Measurements from ENCODE around the gene ABITRAM. TPM values are rescaled to one million over a fixed set of nuclear protein-coding genes. Genes with fewer than 3 reads are reported as not detected.

ABITRAM gene
- total and polyA plus RNA-seq, 2 of the 13 experiments (the other 11 are each of a cell fraction or from before 2014, with no cell fraction given) = 10.2 to 21.6 TPM

GRCh38 chr9:108889649-108890067, 44.5 kb upstream of the ABITRAM start:
- FAIRE-seq (peak; percentile 70), ATAC-seq (peak; percentile 46), DNase-seq (ENCODE audit: low spot score) (peak; percentile 80)
- in situ Hi-C loops (cut with HindIII; ENCODE audit: extremely low pct_ligation_motif_present, low pct_unique_long_range_greater_than_20kb) (loop anchor here (5.0 kb wide), 1 partner anchor 43 kb away; the partner anchor contains the start of genes ABITRAM and ELP1), intact Hi-C loops (cut with micrococcal nuclease; ENCODE audit: unreplicated experiment) (loop anchor here (2.0 to 5.0 kb wide), 2 partner anchors 43 to 65 kb away; partner anchors contain the start of genes ABITRAM and ELP1)
- ChIA-PET POLR2A (interaction anchor here (0.6 to 1.7 kb wide), 5 partner anchors 10 to 64 kb away, joined by 3 to 8 read pairs (median 4); no protein-coding TSS in a partner anchor), CTCF (ENCODE audit: low intra/inter-chr PET ratio, low total read pairs) (interaction anchor here (2.0 kb wide), 1 partner anchor 65 kb away, joined by 12 read pairs; no protein-coding TSS in a partner anchor)
- Histone ChIP-seq H3K27me3 (ENCODE audit: control insufficient read depth in 1 of 2, insufficient read depth in 2 of 2, low read length in 2 of 2) (no peaks in the 10 kb centered on the region), H3K4me3 (replicated peaks in 1 of 3; ENCODE audit: insufficient read depth in 1 of 3, low read depth in 2 of 3, low read length in 3 of 3) (no peak overlapping the region), H3K79me2 (ENCODE audit: insufficient read depth, low read length) (peaks cover 20% of the 10 kb centered on the region), H3K4me2 (ENCODE audit: low read depth, low read length) (peak overlapping the region; percentile 39), H3K9ac (ENCODE audit: insufficient read depth, low read depth, low read length) (peak overlapping the region; percentile 43), H3K4me1 (ENCODE audit: insufficient read depth, low read length) (peaks cover 97% of the 10 kb centered on the region), H2AFZ (ENCODE audit: low read length) (no peak overlapping the region), H3K27ac (ENCODE audit: extremely low read length, insufficient read depth, low read length) (peak overlapping the region; percentile 99), H3K9me3 (ENCODE audit: low read length) (no peaks in the 10 kb centered on the region), H3K36me3 (replicated peaks in 1 of 2; ENCODE audit: control insufficient read depth in 1 of 2, insufficient read depth in 2 of 2, low read length in 2 of 2) (peaks cover 19 to 35% of the 10 kb centered on the region in 2 experiments), H4K20me1 (ENCODE audit: insufficient read depth, low read length) (no peaks in the 10 kb centered on the region)
- BruUV-seq (replicated peaks) = no TSS peak
- WGBS (ENCODE audit: low lambda C conversion rate) = 11% methylated on average over 4 of the region's 4 CpGs
- TF ChIP-seq GFI1 (CRISPR knock-in tag; IDR thresholded peaks at IDR 0.05; ENCODE audit: borderline replicate concordance) (peak; percentile 71; the same call in 1 of the 2 replicates), ZNF235 (CRISPR knock-in tag; IDR thresholded peaks at IDR 0.05; ENCODE audit: borderline replicate concordance) (no peak), ZFP36 (IDR thresholded peaks at IDR 0.05; ENCODE audit: borderline replicate concordance, low read depth, low read length, partially characterized antibody) (no peak), FOXK1 (CRISPR knock-in tag; IDR thresholded peaks at IDR 0.05; ENCODE audit: borderline replicate concordance, low read depth) (no peak), ZNF572 (CRISPR knock-in tag; IDR thresholded peaks at IDR 0.05) (no peak), HMG20B (CRISPR knock-in tag; conservative IDR thresholded peaks at IDR 0.05) (no peak), ZNF329 (CRISPR knock-in tag; IDR thresholded peaks at IDR 0.05; ENCODE audit: low read depth) (no peak), ZNF44 (CRISPR knock-in tag; IDR thresholded peaks at IDR 0.05) (no peak), KAT7 (CRISPR knock-in tag; IDR thresholded peaks at IDR 0.05; ENCODE audit: borderline replicate concordance) (no peak), ZNF749 (CRISPR knock-in tag; IDR thresholded peaks at IDR 0.05; ENCODE audit: borderline replicate concordance) (no peak), ZFP90 (CRISPR knock-in tag; IDR thresholded peaks at IDR 0.05; ENCODE audit: borderline replicate concordance) (no peak), ZSCAN29 (CRISPR knock-in tag; conservative IDR thresholded peaks at IDR 0.05) (no peak), GRHL1 (CRISPR knock-in tag; conservative IDR thresholded peaks at IDR 0.05) (no peak), MED13 (CRISPR knock-in tag; IDR thresholded peaks at IDR 0.05) (peak; percentile 76; the same call in 1 of the 2 replicates), TBP (CRISPR knock-in tag; IDR thresholded peaks at IDR 0.05) (no peak), FOXC1 (CRISPR knock-in tag; IDR thresholded peaks at IDR 0.05; ENCODE audit: borderline replicate concordance) (no peak), ZNF564 (CRISPR knock-in tag; IDR thresholded peaks at IDR 0.05) (no peak), GPN1 (CRISPR knock-in tag; IDR thresholded peaks at IDR 0.05; ENCODE audit: borderline replicate concordance) (no peak), TARDBP (CRISPR knock-in tag; IDR thresholded peaks at IDR 0.05) (no peak), ZFP36L2 (CRISPR knock-in tag; IDR thresholded peaks at IDR 0.05) (no peak), ZNF160 (CRISPR knock-in tag; IDR thresholded peaks at IDR 0.05) (no peak), ZNF605 (CRISPR knock-in tag; IDR thresholded peaks at IDR 0.05) (no peak), SKIL (CRISPR knock-in tag; IDR thresholded peaks at IDR 0.05; ENCODE audit: borderline replicate concordance) (no peak; the same call in 1 of the 2 replicates)
